ENCODE data around the gene DSP. TPM values are rescaled to one million over a fixed set of nuclear protein-coding genes. Genes with fewer than 3 reads are reported as not detected.

DSP gene
- total and polyA plus RNA-seq, 2 of the 13 experiments (the other 11 are each of a cell fraction or from before 2014, with no cell fraction given): 89.8 to 117 TPM

- TF ChIP-seq GRHL1 (CRISPR knock-in tag; conservative IDR thresholded peaks at IDR 0.05) (no peak), ARNT (IDR thresholded peaks at IDR 0.05) (no peak), ZNF556 (CRISPR knock-in tag; IDR thresholded peaks at IDR 0.05; ENCODE audit: borderline replicate concordance) (peak; percentile 61; the same call in 1 of the 2 replicates), ZUFSP (CRISPR knock-in tag; IDR thresholded peaks at IDR 0.05; ENCODE audit: borderline replicate concordance) (no peak), ELF4 (CRISPR knock-in tag; IDR thresholded peaks at IDR 0.05; ENCODE audit: borderline replicate concordance) (no peak), MXD1 (CRISPR knock-in tag; IDR thresholded peaks at IDR 0.05) (no peak; the same call in 1 of the 2 replicates), UBTF (CRISPR knock-in tag; IDR thresholded peaks at IDR 0.05) (peak; percentile 23; the same call in 1 of the 2 replicates), HOXA3 (CRISPR knock-in tag; IDR thresholded peaks at IDR 0.05) (peak; percentile 80), JARID2 (CRISPR knock-in tag; IDR thresholded peaks at IDR 0.05; ENCODE audit: insufficient replicate concordance) (no peak), ZBTB38 (CRISPR knock-in tag; IDR thresholded peaks at IDR 0.05) (no peak), ZBTB4 (CRISPR knock-in tag; IDR thresholded peaks at IDR 0.05; ENCODE audit: borderline replicate concordance) (no peak), MAX (IDR thresholded peaks at IDR 0.05) (peak; percentile 74), ZSCAN25 (CRISPR knock-in tag; IDR thresholded peaks at IDR 0.05) (0 out of 2 replicates have a peak, but pooled peaks have one; percentile 50), MXD4 (CRISPR knock-in tag; IDR thresholded peaks at IDR 0.05) (peak; percentile 79; the same call in 1 of the 2 replicates)
These were observed 1.6 kb downstream of the DSP start (continued) for GRCh38 chr6:7542874-7543624.
